ENCODE measurements around the gene HTR6.

The HTR6 gene

DNA sequence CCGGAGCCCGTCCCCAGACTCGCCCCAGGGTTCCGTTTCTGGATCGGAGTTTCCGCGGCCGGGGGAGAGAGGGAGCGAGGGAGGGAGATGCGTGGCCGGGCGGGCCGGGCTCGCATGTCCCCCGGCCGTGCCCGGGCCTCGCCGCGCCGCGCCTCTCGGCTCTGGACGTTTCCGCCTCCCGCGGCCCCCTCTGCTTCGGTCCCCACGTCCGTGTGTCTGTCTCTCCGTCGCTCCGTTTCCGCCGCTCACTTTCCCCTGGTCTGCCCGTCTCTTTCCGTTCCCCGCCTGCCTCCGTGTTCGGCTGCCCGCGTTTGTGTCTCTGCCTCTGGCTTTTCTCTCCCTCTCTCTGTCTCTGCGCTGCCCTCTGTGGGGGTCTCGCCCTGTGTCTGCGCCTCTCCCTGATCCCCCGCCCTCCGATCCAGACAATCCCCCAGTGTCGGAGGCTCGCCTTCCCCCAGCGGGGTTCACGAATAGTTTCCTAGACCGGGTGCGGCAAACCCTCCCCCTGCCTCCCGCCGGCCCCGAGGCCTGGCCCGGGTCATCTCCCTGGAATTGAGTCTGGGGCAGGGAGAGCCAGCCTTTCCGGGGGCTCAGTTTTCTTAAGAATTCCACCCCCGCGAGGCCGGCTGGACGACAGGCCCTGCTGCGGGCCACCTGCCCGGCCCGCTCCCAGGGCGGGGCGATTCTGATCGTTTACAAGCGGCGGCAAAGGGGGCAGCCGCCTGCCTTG, 19.8 kb upstream of the HTR6 start:
- peak overlapping the region; percentile 91 for H3K4me3 ChIP-seq (ENCODE audit: low read depth, low read length)
- TF ChIP-seq, protein P1, sequence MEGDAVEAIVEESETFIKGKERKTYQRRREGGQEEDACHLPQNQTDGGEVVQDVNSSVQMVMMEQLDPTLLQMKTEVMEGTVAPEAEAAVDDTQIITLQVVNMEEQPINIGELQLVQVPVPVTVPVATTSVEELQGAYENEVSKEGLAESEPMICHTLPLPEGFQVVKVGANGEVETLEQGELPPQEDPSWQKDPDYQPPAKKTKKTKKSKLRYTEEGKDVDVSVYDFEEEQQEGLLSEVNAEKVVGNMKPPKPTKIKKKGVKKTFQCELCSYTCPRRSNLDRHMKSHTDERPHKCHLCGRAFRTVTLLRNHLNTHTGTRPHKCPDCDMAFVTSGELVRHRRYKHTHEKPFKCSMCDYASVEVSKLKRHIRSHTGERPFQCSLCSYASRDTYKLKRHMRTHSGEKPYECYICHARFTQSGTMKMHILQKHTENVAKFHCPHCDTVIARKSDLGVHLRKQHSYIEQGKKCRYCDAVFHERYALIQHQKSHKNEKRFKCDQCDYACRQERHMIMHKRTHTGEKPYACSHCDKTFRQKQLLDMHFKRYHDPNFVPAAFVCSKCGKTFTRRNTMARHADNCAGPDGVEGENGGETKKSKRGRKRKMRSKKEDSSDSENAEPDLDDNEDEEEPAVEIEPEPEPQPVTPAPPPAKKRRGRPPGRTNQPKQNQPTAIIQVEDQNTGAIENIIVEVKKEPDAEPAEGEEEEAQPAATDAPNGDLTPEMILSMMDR (conservative IDR thresholded peaks at IDR 0.05; ENCODE audit: low read depth, low read length) = no peak
- DNase-seq (ENCODE audit: low read depth) = peak; percentile 50

DNA sequence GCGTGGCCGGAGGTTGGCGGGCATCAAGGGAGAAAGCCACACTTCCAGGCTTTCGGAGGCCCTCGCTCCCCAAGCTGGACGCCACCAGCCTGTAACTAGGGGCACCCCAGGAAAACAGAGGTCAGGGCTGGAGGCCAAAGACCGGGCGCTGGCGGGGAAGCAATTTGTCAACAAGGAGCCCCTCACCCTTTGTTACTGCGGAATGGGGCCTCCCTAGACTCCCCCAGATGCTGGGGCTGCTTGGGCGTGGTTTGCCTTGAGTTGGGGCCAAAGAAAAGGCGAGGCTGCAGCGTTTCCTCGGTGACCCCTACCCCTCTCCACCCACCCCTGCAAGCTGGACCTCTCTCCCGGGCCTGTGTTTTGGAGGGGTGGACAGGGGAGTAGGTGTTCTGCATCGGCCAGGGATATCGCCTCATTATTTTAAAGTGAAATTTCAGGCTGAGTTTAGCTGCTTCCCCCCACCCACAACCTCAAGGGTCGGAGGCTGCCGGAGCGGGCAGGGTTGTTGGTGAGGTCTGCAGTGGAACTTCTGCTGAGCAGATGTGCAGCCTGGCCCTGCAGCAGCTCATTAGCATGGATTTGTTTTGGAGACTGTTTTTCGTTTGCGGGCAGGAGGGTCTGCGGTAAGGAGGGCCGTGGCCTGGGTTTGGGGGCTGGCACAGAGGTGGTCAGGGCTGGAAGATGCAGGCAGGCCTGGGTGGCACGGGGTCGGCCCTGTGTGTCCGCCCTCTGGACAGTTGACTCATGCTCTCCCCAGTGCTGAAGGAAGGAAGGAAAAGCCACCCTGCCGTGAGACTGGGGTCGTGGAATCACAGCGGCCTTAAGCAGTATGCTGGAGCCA, 19.0 kb upstream of the HTR6 start:
- H3K4me3 ChIP-seq (ENCODE audit: low read depth, low read length) = peak overlapping the region; percentile 91
- DNase-seq (ENCODE audit: low read depth) = peak; percentile 52
- TF ChIP-seq, protein P1 (conservative IDR thresholded peaks at IDR 0.05; ENCODE audit: low read depth, low read length) = no peak

DNA sequence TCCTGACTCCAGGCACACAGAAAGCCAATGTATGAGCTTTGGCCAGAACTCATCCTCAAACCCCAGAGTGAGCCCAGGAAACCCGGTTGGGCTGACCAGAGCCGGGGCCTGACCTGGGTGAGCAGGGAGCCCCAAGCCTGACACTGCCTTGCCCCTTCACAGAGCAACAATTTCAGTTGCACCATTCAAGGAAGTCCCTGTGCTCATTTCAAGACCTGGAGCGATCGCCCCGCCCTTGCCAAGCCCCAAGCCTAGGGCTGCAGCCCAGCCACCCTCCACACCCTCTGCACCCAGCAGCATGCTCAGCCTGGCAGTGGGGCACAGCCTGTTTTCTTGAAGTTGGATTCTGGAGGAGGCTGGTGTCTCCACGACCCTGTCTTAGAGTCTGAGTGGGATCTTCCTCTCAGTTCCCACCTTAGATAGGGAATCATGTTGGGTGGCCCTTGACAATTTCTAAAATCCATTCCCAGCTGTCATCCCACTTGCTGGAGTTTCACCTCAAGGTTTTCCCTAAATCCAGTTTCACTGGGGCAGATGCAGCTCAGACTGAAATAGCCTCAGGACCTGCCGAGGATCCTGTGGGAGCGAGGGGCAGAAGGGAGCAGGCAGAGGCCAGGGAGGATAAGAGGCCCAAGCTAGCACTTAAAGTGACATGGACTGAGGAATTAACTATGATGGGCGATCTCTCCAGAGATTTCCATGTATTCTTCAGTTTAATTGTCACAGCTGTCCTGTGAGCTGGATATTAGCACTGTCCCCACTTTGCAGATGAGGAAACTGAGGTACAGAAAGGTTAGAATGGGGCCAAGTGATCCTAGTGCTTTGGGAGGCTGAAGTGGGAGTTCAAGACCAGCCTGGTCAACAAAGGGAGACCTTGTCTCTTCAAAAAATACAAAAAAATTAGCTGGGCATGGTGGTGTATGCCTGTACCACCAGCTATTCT, 18.0 kb upstream of the HTR6 start:
- TF ChIP-seq, protein P1 (conservative IDR thresholded peaks at IDR 0.05; ENCODE audit: low read depth, low read length) = no peak
- peak overlapping the region; percentile 91 for H3K4me3 ChIP-seq (ENCODE audit: low read depth, low read length)
- DNase-seq (ENCODE audit: low read depth) = no peak

DNA sequence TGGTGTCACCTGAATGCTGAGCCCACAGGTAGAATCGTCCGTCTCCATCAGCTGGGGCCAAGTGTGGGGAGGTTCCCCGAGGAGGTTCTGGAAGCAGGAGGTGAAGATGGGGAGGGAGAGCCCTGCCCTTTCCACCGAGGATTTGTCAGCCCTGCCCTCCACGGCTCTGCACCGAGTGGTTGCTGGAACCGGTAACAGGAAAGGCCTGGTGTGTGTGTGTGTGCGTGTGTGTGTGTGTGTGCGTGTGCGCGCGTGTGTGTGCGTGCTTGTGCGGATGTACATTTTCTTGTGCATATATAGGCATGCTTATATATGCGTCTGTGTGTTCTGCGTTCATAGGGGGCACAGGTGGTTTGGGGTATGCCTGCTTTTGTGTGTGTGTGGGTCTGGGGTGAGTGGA, 17.0 kb upstream of the HTR6 start:
- TF ChIP-seq, protein P1 (conservative IDR thresholded peaks at IDR 0.05; ENCODE audit: low read depth, low read length) = no peak
- DNase-seq (ENCODE audit: low read depth) = no peak
- peak overlapping the region; percentile 91 for H3K4me3 ChIP-seq (ENCODE audit: low read depth, low read length)

DNA sequence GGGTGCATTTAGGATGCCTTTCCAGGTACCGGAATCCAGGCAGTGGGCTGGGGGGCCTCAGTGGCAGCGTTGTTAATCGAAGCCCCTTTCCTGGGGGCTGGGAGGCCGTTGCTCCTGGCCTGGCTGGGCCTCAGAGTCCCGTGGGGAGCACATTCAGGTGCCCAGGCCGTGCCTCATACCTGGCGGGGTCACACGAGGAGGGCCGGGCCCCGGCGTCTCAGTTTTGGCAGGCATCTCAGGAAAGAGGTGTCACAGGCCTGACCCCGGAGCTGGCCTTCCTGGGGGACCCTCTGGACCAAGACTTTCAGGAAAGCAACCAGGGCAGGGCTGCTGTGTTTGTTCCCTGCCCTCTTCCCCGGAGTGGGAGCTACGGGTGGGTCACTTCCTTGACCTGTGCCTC, 16.4 kb upstream of the HTR6 start:
- H3K4me3 ChIP-seq (ENCODE audit: low read depth, low read length) = peak overlapping the region; percentile 91
- TF ChIP-seq, protein P1 (conservative IDR thresholded peaks at IDR 0.05; ENCODE audit: low read depth, low read length) = no peak
- DNase-seq (ENCODE audit: low read depth) = no peak

DNA sequence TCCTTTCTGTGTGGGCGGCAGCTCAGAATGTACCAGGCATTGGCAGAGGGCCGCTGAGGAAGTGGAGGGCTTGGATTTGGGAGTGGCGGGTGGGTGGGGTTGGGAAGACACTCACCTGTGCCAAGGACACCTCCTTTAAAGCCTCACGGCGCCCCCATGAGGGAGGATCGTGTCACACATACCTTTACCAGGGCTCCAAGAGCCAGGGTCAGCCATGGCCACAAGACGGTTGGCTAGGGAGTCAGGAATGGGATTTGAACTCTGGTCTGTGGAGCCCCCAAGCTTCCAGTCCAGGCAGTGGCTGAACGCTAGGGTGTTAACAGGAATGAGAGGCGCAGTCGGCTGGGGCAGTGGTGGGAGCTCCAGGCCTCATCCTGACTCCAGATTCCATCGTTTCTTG, 16.0 kb upstream of the HTR6 start:
- DNase-seq (ENCODE audit: low read depth) = peak; percentile 55
- H3K4me3 ChIP-seq (ENCODE audit: low read depth, low read length) = peak overlapping the region; percentile 91
- TF ChIP-seq, protein P1 (conservative IDR thresholded peaks at IDR 0.05; ENCODE audit: low read depth, low read length) = no peak

Data from choroid plexus epithelial cell (primary cell).